ENCODE data around the gene C1orf105.

Gene C1orf105

GRCh38 chr1:172460177-172460576 lies 39.7 kb downstream of the C1orf105 start:
- DNase-seq (ENCODE audit: low read depth): no peak

DNA sequence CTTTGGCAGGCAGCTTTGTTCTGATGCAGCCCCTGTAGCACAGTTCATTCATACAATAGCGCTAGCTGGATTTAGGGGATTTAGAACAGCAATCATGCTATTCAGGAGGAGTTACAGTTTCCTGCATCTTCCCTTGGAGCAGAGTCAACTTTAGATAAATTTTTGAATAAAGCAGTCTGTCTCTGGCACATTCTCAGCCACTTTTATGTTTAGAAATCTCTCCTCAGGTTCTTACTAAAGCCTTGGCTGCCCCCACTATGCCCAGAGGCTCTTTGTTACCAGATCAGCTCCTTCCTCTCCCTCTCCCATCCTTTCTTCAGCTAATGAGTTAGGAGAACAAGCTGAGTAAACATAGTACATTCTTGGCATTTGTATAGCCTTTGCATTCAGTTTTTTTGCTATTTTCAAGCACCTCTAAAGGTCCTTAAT lies 40.4 kb downstream of the C1orf105 start:
- DNase-seq (ENCODE audit: low read depth): no peak

DNA sequence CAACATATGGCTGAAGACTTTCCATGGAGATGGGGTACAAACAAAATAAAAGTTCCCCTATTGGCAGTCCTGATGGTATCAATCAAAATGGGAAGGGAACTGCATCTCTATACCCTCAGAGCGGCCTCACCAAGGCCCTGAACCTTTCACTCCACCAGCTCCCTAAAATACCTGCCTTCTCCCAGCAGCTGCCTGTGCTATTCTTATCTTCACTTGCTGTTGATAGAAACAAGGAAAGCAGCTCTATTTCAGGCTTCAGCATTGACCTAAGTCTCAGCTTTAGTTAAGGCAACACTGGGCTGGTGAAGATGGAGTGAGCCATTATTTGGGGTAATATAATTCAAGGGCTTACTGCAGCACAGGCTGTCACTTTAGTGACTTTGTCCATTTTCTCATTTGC lies 45.1 kb downstream of the C1orf105 start:
- no peak for DNase-seq (ENCODE audit: low read depth)

DNA sequence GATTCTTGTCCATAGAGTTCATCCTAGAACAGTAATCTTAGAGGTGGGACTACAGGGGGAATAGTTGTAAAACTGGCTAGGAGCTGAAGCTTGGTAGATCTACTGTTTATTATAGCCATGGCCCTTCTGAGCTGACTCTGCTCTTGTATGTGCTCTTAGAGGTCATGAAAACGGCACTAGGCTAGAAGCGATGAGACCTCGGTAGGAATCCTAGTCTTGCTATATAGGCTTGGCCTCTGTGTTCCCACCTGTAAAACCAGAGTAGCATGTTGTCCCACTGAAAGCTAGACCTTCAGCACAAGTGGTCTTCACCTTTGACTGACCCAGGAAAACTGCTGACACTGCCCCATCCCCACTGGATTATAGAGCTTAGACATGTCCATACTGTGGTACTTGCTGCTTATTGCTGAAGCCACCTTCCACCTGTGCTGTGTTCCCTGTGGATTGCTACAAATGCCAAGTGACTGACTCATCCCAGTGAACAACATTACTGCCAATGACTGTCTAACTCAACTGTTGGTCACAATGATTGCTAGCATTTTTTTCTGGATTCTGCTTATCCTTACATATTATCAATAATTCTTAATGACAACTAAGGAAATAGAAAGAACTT lies 46.4 kb downstream of the C1orf105 start:
- DNase-seq (ENCODE audit: low read depth): no peak

DNA sequence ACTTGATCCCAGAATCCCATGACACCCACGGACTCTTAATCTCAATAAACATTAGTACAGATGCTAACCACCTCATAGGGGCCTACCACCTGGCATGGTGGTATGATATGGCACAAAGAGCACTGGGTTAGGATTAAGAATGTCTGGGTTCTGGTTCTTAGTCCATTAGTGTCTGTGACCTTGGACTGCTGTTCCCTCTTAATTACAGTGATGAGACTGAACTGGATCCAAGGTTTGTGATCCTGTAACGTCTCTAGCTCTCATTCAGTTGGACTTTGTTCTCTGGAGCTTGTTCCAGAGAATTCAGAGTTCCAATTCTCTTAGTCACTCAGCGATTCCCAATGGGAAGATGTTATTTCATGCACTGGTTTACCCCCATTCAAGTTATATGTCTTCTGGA lies 47.0 kb downstream of the C1orf105 start:
- DNase-seq (ENCODE audit: low read depth): no peak

- no peak for DNase-seq (ENCODE audit: low read depth)
Measured at GRCh38 chr1:172468296-172468695, 47.8 kb downstream of the C1orf105 start.

- DNase-seq (ENCODE audit: low read depth): no peak
Measured at GRCh38 chr1:172469717-172470116, 49.2 kb downstream of the C1orf105 start.

- DNase-seq (ENCODE audit: low read depth): no peak
Measured at GRCh38 chr1:172470149-172470548, 49.7 kb downstream of the C1orf105 start.

DNA sequence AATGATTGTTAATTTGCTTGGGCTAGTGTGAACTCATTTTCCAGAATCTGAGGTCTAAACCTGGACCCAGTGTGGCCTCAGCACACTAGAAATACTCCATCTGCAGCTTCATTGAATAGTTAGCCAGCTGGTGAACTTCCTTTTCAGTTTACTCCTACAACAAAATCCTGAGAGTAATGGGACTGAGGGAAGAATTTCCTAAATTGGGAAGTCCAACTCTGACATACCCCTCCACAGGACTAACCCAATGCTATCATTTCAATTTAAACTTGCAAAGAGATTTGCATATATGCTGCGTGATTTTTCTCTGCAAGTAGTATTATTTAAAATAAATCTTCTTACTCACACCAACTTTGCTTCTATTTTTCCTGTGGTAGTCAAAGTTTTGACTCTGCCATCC lies 51.2 kb downstream of the C1orf105 start:
- DNase-seq (ENCODE audit: low read depth): no peak

DNA sequence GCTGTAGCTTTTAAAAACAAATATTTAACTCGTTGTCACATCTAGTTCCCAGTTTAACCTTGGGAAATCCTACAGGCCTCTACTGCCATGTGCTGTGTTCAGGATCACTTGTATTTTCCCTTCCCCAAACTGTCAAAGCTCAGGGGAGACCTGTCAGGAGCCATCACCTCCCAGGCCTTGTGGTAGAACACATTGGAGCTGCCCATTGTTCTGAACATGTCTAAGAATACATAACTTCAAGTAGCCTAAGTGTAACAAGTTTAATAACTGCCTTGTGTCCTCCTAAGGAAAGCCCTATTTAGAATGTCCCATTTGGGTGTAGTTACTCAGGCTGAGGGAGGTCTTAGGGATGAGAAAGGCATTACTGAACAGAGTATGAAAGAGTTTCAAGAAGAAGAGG lies 52.0 kb downstream of the C1orf105 start:
- DNase-seq (ENCODE audit: low read depth): no peak

- no peak for DNase-seq (ENCODE audit: low read depth)
Measured at GRCh38 chr1:172473302-172473701, 52.8 kb downstream of the C1orf105 start.

DNA sequence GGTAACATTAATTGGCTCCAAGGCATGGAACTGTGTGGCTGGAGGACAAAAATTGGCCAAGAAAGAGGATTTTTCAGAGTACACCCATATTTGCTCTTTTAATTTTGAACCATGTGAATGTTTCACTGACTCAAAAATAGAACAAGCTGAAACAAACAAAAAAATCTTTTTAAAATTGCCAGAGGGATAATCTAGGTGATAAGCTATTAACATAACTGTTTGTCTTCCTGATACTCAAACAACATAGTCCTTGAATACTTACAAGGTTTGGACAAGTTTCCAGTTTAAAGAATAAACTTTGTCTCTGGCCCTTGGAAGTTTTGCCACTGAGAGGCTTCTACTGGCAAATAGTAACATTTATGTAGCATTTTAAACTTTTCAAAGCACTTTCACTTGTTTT lies 53.4 kb downstream of the C1orf105 start:
- DNase-seq (ENCODE audit: low read depth): no peak

DNA sequence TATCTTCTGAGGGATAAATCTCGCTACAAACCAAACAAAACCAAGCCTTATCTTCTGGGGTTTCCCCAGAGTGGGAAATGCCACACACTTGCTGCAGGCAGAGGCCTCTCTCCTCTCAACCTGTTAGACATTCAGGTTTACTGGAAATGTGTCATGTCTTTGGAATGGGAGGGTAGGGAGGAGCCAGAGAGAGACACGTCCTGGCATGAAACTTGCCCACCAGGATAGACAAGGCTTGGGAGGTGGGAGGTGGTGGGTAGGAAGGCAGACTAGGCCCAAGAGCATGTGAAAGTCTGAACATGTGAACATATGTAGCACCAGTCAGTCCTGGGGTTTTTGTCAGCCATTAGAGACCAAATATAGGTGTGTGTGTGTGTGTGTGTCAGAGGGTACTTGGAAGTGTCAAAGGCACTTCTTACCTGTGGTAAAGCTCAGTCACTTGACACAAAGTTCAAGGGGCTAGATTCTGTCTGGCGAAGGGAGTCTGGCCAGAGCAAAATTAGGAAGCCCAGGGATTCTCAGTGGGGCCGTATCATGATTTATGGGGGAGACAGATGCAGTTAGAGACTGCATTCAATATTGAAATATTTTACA lies 55.8 kb downstream of the C1orf105 start:
- no peak for DNase-seq (ENCODE audit: low read depth)

DNA sequence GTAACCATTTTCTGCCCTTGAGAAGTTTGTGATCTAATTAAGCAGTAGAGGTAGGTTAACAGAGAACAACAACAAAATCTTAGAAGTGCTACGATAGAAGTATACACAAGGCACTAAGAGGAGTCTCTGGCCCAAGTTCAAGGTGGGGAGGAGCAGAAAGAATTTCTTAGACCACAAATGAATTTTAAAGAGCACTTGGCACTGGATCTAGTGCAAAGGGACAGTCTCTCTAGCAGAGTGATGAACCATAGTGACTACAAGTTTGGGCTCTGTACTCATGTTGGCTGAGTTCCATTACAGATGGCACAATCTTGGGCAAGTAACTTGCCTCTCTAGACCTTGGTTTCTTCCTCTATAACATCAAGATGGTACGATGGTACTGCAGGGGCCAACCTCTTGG lies 56.7 kb downstream of the C1orf105 start:
- DNase-seq (ENCODE audit: low read depth): no peak

- DNase-seq (ENCODE audit: low read depth): no peak
Measured at GRCh38 chr1:172477741-172478140, 57.3 kb downstream of the C1orf105 start.

DNA sequence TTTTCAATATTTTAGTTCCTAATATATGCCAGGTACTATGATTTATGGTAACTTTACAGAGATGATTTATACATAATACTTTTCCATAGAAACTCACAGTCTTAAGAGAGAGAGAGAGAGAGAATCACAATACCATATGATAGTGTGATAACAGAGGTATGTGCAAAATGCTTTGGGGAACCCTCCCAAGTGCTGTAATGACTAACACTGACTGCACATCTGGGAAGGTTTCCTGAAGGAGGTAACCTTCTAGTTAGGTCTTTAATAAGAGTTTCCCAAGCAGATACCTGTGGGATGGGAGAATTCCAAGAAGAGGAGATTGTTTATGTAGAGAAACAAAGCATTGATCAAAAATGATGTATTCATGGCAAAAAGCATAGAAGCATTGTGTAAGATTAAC lies 58.0 kb downstream of the C1orf105 start:
- DNase-seq (ENCODE audit: low read depth): no peak

DNA sequence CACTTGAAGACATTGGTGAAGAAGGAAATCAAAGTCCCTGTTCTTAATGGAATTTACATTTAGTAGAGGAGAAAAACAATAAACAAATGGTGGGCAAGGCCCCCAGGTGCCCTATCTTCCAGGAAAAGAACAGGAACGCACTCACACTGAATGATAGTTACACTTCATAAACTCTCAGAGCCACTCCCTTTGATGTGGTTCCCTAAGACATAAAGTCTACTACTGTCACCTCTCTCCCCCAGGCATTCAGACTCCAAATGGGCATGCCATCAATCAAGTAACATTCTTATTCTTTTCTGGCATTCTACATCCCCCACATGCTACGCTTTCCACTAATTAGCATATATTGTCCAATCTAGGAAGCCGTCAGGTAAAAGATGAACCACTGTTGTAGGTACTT lies 59.9 kb downstream of the C1orf105 start:
- DNase-seq (ENCODE audit: low read depth): no peak

DNA sequence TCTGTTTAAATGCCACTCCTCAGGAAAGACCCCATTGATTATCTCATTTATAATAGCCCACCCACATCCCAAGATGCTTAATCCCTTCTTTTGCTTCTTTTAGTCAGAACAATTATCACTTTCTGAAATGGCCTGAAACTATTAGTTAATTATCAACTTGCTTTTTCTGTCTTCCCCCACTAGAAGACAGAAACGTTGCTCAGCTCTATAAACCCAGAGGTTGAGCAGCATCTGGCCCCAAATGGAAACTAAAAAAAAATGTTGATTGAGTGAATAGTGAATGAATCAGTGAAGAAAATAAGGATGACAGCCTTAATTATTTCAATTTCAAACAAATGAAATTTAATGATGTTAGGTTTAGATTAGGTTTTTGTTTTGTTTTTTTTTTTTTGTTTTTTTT lies 61.6 kb downstream of the C1orf105 start:
- DNase-seq (ENCODE audit: low read depth): no peak

GRCh38 chr1:172483448-172483847 lies 63.0 kb downstream of the C1orf105 start:
- DNase-seq (ENCODE audit: low read depth): no peak

- DNase-seq (ENCODE audit: low read depth): no peak
Measured at GRCh38 chr1:172484252-172484651, 63.8 kb downstream of the C1orf105 start.

DNA sequence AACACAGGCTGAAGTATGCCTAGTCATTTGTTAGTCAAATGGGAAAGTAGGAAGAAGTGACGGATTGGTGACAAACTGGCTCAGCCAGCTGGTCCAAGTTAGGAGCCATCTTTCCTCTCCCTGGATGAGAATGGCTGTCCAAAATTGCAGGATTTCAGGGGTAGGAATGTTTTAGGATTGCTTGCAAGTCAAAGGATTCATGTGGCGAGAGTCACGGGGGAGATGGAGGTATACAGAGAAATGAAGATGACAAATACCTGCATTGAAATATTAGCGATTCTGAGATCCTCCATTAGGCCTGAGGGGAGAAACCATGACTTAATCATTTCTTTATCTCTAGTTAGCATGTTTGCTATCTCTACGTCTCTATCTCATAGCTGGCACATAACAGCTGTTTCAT lies 65.1 kb downstream of the C1orf105 start:
- DNase-seq (ENCODE audit: low read depth): no peak

- DNase-seq (ENCODE audit: low read depth): no peak
Measured at GRCh38 chr1:172486805-172487454, 66.4 kb downstream of the C1orf105 start.

GRCh38 chr1:172487550-172487949 lies 67.1 kb downstream of the C1orf105 start:
- DNase-seq (ENCODE audit: low read depth): no peak

- no peak for DNase-seq (ENCODE audit: low read depth)
Measured at GRCh38 chr1:172488393-172488792, 67.9 kb downstream of the C1orf105 start.
